HG03175 (cell line): Measurements from ENCODE around the gene EEF1AKMT2.
"Not testable (repeated sequence)": the region's sequence is repeated elsewhere in the genome, so short reads cannot be mapped to it uniquely, and the experiment has no call there.

Experiments used
- ATAC-seq: cut with Tn5 transposase; IDR thresholded peaks from one replicate; pipeline ENCODE4 v1.9.1; 2021; ENCODE audit warnings: mild to moderate bottlenecking, moderate library complexity; ENCODE audit not compliant: unreplicated experiment

Gene EEF1AKMT2

DNA sequence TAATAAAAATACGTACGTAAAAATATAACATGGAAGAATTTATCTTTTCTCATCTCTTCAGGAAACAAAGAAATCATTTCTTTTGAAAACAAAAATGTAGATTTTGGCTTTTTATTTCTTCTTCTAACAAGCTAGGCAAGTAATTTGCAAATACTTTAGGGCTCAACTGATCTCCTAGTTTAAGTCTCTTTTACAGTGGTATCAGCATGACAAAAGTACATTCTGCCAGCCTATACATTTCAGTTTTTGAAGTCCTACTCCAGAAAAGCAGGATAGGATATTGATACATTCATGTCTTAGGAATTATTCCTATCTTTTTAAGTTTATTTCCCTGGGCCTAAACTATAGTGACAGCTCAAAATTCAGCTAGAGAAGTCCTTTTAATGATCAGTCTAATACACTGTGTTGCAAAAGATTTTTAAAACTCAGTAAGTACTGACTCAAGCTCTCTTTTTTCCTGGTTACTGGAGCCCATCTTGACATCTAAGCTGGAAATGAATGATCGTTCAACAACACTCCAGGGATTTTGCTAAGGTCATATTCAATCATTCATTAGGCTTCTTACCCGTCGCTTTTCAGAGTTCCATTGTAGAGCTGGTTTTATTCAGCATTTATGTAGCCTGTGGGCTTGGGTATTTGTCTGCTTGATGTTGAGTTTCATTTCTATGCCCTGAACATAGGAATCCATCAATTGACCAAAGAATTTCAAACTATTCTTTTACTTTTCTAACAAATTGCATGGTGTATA lies 35.4 kb downstream of the EEF1AKMT2 start:
- no peak for ATAC-seq

- ATAC-seq: no peak
These were observed 36.1 kb downstream of the EEF1AKMT2 start for GRCh38 chr10:124755581-124755980.

DNA sequence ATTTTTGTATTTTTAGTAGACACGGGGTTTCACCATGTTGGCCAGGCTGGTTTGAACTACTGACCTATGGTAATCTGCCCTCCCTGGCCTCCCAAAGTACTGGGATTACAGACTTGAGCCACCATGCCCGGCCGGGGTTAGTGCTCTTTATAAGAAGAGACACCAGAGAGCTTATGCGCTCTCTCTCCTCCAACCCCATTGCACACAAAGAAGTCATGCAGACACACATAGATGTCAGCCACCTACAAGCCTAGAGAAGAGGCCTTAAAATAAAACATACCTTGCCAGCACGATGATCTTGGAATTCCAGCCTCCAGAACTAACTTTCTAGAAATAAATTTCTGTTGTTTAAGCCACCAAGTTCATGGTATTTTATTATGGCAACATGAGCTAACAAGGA lies 37.5 kb downstream of the EEF1AKMT2 start:
- ATAC-seq: no peak

GRCh38 chr10:124748953-124749645 lies 42.6 kb downstream of the EEF1AKMT2 start:
- no peak for ATAC-seq

- no peak for ATAC-seq
These were observed 43.5 kb downstream of the EEF1AKMT2 start for GRCh38 chr10:124748166-124748565.

DNA sequence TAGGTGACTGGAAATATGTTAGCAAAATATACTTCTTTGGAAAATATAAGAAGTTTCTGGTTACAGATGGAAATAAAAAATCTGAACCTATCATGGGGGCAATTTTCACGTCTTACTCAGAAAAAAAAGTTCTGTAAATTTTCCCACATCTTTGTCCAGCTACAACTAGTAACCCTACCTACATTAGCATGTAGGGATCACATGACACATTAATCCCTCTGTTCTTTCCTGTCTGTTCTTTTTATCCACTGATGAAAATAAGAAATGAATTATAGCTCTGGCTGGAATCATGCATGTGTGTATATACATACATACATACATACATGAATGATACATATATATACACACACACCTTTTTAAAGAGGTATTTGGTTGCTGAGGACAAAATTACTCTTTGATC lies 43.9 kb downstream of the EEF1AKMT2 start:
- no peak for ATAC-seq

DNA sequence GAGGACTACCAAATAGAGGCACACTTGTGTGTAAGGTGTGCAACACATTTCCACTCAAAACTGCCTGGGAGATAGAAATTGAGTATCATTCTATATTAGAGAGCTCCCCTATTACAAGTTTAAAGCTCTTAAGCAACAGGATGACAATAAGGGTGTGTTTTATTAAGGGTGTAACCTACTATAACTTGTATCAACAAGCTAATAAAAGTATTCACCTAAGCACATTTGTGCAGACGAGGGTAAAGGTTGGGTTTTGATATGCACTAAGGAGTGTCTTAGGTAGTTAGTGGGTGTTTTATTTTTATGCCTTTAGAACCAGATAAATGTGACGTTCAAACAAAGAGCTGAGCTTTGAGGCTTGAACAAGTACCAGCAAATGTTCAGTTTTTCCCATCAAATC lies 44.7 kb downstream of the EEF1AKMT2 start:
- no peak for ATAC-seq

GRCh38 chr10:124746447-124746846 lies 45.2 kb downstream of the EEF1AKMT2 start:
- not testable (repeated sequence) for ATAC-seq

GRCh38 chr10:124745673-124746072 lies 46.0 kb downstream of the EEF1AKMT2 start:
- no peak for ATAC-seq

GRCh38 chr10:124745252-124745651 lies 46.4 kb downstream of the EEF1AKMT2 start:
- no peak for ATAC-seq

- ATAC-seq: peak; percentile 78
These were observed 47.3 kb downstream of the EEF1AKMT2 start, which contains the start of gene FAM53B for GRCh38 chr10:124744102-124745050. Gene FAM53B (minus strand): TSS chr10:124744378. CDS start chr10:124706713, 37,665 bp downstream.

- ATAC-seq: peak; percentile 17
These were observed 48.2 kb downstream of the EEF1AKMT2 start for GRCh38 chr10:124743191-124744101.

DNA sequence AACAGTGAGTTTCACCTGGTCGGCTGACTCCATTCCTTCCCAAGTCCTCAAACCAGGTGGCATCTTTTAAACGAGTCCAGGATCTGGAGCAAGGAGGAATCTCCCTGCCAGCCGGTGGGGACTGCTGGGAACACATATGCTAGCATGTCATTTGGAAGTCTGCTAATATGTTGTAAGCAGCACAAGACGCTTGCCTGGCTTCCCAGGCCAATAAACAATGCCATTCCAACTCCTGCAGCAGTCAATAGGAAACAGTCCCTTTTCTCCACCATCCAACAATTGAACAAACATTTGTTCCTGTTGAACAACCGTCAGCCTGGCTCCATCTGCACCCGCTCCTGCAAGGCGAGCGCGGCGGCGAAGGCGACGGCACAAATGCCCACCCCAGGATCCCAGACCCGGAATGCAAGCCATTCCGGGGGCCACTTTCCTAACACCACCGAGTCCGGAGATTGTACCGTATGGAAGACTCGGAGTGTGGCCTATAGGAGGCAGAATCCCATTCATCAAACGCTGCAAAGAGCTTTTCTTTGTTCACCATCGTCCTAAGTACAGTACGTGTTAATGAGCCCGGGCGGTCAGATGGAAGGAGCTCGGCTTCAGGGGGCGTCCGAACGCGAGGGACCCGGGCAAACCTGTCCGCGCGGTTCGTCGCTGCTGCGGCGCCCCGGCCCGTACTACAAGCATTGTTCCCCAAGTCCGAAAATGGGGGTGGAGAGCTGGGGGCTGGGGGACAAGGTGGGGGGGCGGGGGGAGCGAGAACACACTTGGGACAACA lies 49.1 kb downstream of the EEF1AKMT2 start:
- ATAC-seq: no peak

- no peak for ATAC-seq
These were observed 49.7 kb downstream of the EEF1AKMT2 start for GRCh38 chr10:124741922-124742412.

DNA sequence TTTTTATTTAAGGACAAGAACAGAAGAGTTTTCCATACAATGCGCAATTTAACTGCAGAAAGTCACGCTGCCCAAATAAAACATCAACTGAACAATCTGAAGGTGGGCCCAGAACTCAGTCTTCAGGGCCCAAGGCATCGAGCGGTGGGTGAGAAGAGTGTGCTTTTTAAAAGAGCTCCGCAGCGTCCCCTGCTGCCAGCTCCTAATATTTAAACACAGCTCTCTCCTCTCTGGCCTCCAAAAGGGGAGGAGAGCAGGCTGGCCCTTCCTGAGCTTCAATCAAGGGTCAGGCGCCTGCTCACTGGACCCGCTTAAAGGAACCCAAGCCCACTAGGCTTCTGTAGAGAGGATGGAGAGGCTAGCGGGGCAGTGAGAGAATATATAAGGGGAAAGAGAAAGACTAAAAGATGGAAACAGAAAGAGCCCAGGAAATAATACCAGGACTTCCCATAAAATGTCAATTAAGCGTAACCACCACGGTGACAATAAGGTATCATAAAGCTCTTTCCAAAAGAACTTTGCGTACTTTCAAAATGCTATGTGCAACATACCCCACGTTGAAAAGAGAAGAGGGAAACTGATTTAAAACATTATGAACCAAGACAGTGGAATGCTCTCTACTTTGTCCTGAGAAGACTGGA lies 50.3 kb downstream of the EEF1AKMT2 start:
- ATAC-seq: peak; percentile 40

DNA sequence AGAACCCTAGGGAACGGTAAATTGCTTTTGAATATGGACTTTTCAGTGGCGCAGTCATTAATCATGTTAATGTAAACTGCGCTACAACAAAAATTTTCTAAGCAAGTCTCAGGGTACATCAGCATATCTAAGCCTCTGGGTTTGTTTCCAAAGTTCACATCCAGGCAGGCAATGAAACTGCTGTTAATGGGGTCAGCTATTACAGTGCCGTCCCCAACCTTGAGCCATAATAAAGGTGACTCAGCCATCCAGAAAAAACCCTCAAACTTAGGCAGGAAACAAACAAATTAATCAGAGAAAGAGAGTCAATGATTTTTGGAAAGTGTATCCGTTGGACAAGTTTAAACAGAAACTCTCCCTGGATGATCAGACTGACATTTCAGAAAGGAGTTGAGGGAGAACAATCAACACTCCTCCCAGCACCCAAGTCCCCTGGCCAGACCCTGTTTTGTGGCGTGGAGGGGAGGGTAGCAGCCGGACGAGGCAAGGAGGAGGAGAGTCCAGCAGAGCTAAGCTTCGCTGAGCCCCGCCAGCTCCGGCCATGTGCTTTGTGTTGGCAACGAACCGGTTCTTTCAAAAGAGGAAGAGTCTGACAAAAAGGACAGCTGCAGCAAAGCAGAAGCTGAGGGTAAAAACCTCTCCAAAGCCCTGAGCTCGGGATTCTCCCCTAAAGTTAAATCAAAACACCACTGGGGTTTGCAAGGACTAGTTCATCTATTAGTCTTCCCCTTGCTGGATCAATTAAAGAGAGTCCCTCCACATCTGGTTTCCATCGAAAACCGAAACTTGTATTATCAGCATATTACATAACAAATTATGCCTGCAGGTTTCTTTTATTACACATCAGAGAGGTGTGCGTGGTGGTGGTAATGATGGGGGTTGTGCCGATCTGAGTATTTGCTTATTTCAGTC lies 51.1 kb downstream of the EEF1AKMT2 start:
- ATAC-seq: peak; percentile 8

DNA sequence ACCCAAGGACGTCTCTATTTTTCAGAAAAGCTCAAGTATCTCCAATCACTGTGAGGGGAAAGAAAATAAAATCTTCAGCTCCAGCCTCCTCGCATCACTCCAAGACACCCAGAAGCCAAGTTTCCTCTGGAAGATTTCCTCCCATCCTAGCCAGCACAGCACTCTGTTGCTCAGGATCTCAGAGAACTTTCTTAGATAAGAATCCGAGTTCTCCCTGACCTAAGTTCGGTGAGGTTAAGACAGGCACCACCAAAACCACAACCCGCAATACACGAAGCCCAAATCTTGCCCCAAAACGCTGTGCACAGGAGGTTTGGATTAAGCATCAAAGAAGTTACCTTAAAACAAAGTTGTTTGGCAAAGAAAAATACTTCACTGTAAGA lies 51.7 kb downstream of the EEF1AKMT2 start:
- no peak for ATAC-seq
